HG02973 (cell line): ENCODE measurements around the gene TASL.
"Not testable (repeated sequence)": the region's sequence is repeated elsewhere in the genome, so short reads cannot be mapped to it uniquely, and the experiment has no call there.

ENCODE experiments used
- ATAC-seq: cut with Tn5 transposase; IDR thresholded peaks from one replicate; pipeline ENCODE4 v1.9.1; 2021; ENCODE audit warnings: moderate library complexity; ENCODE audit not compliant: unreplicated experiment

Gene TASL

GRCh38 chrX:30577362-30577991, at the start of gene TASL:
Gene TASL, minus strand, starts transcription at chrX:30577766. Its CDS starts 17,411 bp downstream, at chrX:30560355.
- ATAC-seq, result peak; percentile 77

GRCh38 chrX:30626402-30626801, 48.8 kb upstream of the TASL start:
- no peak for ATAC-seq

- no peak for ATAC-seq
Measured at GRCh38 chrX:30622361-30622760, 44.8 kb upstream of the TASL start.

- no peak for ATAC-seq
Measured at GRCh38 chrX:30620980-30621618, 43.5 kb upstream of the TASL start.

- ATAC-seq, result no peak
Measured at GRCh38 chrX:30620125-30620524, 42.6 kb upstream of the TASL start.

- ATAC-seq, result no peak
Measured at GRCh38 chrX:30618160-30618765, 40.7 kb upstream of the TASL start.

- no peak for ATAC-seq
Measured at GRCh38 chrX:30615229-30615628, 37.7 kb upstream of the TASL start.

GRCh38 chrX:30613721-30614120, 36.2 kb upstream of the TASL start:
- ATAC-seq, result no peak

- no peak for ATAC-seq
Measured at GRCh38 chrX:30612250-30612655, 34.7 kb upstream of the TASL start.

GRCh38 chrX:30610026-30610425, 32.5 kb upstream of the TASL start:
- ATAC-seq, result no peak

- ATAC-seq, result no peak
Measured at GRCh38 chrX:30607155-30607554, 29.6 kb upstream of the TASL start.

GRCh38 chrX:30600269-30601176, 23.0 kb upstream of the TASL start:
- ATAC-seq, result not testable (repeated sequence)

- peak; percentile 79 for ATAC-seq
Measured at GRCh38 chrX:30597216-30598012, 19.8 kb upstream of the TASL start.

- ATAC-seq, result peak; percentile 36
Measured at GRCh38 chrX:30593440-30594200, 16.1 kb upstream of the TASL start.

- no peak for ATAC-seq
Measured at GRCh38 chrX:30592831-30593230, 15.3 kb upstream of the TASL start.

- no peak for ATAC-seq
Measured at GRCh38 chrX:30590368-30590767, 12.8 kb upstream of the TASL start.

- ATAC-seq, result no peak
Measured at GRCh38 chrX:30589146-30589888, 11.8 kb upstream of the TASL start.

GRCh38 chrX:30586516-30586915, 8.9 kb upstream of the TASL start:
- ATAC-seq, result no peak

- ATAC-seq, result no peak
Measured at GRCh38 chrX:30582664-30583063, 5.1 kb upstream of the TASL start.
